ENCODE results near the gene JMJD6. TPM values are rescaled to one million over a fixed set of nuclear protein-coding genes. Genes with fewer than 3 reads are reported as not detected.

Gene JMJD6
- total and polyA plus RNA-seq, 9 of the 15 experiments (the other 6 are each of a cell fraction or from before 2014, with no cell fraction given): 2.5 to 52.3 (median 36.3) TPM

DNA sequence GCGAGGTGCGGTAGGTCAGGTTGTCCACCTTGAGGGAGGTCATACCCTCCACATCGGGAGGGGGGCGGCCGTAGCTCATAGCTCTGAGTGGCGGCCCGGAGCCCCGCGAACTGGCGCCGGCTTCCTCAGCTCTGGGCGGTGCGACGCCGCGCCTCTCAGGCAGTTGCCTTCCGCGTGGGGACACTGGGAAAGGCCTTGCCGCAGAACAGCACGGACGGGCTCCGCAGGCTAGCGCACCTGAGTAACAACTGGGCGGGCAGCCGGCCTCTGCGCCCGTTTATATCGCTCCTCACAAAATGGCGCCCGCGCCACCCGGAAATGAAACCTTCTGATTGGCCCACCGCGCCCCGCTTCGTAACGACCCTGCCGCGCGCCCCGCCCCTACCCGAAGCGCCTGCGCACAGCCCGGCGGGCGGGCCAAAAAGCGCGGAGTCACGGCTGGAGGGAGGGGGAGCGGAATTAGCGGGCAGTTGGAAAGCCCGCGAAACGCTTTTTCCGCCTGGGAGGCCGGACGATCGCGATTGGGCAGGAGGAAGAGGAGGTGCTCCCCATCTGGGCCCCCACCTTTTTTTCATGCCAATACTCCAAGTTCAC, 10.8 kb upstream of the JMJD6 start, which contains the start of gene SRSF2 (continued):
- TF ChIP-seq, protein P1, sequence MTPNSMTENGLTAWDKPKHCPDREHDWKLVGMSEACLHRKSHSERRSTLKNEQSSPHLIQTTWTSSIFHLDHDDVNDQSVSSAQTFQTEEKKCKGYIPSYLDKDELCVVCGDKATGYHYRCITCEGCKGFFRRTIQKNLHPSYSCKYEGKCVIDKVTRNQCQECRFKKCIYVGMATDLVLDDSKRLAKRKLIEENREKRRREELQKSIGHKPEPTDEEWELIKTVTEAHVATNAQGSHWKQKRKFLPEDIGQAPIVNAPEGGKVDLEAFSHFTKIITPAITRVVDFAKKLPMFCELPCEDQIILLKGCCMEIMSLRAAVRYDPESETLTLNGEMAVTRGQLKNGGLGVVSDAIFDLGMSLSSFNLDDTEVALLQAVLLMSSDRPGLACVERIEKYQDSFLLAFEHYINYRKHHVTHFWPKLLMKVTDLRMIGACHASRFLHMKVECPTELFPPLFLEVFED (CRISPR knock-in tag; conservative IDR thresholded peaks at IDR 0.05): no peak
- TF ChIP-seq, protein P2, sequence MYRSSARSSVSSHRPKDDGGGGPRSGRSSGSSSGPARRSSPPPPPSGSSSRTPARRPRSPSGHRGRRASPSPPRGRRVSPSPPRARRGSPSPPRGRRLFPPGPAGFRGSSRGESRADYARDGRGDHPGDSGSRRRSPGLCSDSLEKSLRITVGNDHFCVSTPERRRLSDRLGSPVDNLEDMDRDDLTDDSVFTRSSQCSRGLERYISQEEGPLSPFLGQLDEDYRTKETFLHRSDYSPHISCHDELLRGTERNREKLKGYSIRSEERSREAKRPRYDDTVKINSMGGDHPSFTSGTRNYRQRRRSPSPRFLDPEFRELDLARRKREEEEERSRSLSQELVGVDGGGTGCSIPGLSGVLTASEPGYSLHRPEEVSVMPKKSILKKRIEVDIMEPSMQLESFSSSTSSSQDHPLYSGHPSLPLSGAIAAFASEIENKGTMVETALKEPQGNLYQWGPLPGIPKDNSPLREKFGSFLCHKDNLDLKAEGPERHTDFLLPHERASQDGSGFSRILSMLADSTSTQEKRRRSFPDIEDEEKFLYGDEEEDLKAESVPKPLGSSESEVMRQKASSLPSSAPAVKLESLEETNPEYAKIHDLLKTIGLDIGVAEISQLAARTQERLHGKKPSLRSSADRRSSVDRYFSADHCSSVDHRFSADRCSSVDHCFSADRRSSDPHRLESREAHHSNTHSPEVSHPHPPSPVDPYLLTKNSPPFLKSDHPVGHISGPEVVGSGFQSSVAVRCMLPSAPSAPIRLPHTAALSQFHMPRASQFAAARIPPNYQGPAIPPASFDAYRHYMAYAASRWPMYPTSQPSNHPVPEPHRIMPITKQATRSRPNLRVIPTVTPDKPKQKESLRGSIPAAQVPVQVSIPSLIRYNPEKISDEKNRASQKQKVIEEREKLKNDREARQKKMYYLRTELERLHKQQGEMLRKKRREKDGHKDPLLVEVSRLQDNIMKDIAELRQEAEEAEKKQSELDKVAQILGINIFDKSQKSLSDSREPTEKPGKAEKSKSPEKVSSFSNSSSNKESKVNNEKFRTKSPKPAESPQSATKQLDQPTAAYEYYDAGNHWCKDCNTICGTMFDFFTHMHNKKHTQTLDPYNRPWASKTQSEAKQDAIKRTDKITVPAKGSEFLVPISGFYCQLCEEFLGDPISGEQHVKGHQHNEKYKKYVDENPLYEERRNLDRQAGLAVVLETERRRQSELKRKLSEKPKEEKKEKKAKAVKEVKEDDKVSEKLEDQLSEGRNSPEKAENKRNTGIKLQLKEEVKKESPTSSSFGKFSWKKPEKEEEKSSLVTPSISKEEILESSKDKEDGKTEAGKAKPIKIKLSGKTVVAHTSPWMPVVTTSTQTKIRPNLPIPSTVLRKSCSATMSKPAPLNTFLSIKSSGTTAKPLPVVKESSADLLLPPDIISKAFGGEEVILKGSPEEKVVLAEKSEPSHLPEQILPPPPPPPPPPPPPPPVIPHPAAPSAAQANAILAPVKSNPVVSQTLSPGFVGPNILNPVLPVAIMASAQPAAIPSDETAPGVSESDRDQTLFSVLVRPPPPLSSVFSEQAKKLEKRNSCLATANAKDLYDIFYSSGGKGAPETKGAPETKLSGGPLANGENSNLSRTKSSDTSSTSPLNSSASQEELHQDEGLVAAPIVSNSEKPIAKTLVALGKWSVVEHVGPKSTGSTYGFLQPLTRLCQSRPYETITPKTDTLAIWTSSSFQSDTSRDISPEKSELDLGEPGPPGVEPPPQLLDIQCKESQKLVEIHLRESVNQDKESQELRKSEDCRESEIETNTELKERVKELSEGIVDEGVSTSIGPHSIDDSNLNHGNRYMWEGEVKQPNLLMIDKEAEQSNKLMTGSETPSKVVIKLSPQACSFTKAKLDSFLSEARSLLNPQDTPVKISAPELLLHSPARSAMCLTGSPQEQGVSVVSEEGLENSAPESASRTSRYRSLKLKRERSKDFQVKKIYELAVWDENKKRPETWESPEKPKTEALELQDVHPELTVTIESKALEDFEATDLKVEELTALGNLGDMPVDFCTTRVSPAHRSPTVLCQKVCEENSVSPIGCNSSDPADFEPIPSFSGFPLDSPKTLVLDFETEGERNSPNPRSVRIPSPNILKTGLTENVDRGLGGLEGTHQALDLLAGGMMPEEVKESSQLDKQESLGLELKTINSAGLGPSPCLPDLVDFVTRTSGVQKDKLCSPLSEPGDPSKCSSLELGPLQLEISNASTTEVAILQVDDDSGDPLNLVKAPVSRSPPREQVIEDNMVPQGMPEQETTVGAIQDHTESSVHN (IDR thresholded peaks at IDR 0.05; ENCODE audit: borderline replicate concordance in 1 of 2, low read depth in 1 of 2): no peak
- TF ChIP-seq ZNF586 (CRISPR knock-in tag; conservative IDR thresholded peaks at IDR 0.05): no peak
- TF ChIP-seq, protein P3, sequence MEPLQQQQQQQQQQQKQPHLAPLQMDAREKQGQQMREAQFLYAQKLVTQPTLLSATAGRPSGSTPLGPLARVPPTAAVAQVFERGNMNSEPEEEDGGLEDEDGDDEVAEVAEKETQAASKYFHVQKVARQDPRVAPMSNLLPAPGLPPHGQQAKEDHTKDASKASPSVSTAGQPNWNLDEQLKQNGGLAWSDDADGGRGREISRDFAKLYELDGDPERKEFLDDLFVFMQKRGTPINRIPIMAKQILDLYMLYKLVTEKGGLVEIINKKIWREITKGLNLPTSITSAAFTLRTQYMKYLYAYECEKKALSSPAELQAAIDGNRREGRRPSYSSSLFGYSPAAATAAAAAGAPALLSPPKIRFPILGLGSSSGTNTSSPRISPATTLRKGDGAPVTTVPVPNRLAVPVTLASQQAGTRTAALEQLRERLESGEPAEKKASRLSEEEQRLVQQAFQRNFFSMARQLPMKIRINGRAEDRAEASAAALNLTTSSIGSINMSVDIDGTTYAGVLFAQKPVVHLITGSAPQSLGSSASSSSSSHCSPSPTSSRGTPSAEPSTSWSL (CRISPR knock-in tag; IDR thresholded peaks at IDR 0.05; ENCODE audit: borderline replicate concordance): no peak
- no peak for TF ChIP-seq XRCC5 (IDR thresholded peaks at IDR 0.05; ENCODE audit: low read depth, low read length)
- no peak for TF ChIP-seq ZKSCAN8 (CRISPR knock-in tag; IDR thresholded peaks at IDR 0.05)
- TF ChIP-seq, protein P4, sequence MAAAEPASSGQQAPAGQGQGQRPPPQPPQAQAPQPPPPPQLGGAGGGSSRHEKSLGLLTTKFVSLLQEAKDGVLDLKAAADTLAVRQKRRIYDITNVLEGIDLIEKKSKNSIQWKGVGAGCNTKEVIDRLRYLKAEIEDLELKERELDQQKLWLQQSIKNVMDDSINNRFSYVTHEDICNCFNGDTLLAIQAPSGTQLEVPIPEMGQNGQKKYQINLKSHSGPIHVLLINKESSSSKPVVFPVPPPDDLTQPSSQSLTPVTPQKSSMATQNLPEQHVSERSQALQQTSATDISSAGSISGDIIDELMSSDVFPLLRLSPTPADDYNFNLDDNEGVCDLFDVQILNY (CRISPR knock-in tag; IDR thresholded peaks at IDR 0.05): peak; percentile 85; the same call in 1 of the 2 replicates
- TF ChIP-seq GATA2 (CRISPR knock-in tag; IDR thresholded peaks at IDR 0.05): 0 out of 2 replicates have a peak, but pooled peaks have one; percentile 2
- no peak for TF ChIP-seq SMARCA4 (IDR thresholded peaks at IDR 0.05)
- peak; percentile 72; the same call in 1 of the 2 replicates for TF ChIP-seq ZNF583 (CRISPR knock-in tag; IDR thresholded peaks at IDR 0.05)
- TF ChIP-seq FOXA1 (IDR thresholded peaks at IDR 0.05; ENCODE audit: borderline replicate concordance): no peak
- TF ChIP-seq, protein P5, sequence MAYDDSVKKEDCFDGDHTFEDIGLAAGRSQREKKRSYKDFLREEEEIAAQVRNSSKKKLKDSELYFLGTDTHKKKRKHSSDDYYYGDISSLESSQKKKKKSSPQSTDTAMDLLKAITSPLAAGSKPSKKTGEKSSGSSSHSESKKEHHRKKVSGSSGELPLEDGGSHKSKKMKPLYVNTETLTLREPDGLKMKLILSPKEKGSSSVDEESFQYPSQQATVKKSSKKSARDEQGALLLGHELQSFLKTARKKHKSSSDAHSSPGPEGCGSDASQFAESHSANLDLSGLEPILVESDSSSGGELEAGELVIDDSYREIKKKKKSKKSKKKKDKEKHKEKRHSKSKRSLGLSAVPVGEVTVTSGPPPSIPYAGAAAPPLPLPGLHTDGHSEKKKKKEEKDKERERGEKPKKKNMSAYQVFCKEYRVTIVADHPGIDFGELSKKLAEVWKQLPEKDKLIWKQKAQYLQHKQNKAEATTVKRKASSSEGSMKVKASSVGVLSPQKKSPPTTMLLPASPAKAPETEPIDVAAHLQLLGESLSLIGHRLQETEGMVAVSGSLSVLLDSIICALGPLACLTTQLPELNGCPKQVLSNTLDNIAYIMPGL (CRISPR knock-in tag; IDR thresholded peaks at IDR 0.05): peak; percentile 50; the same call in 1 of the 2 replicates
- TF ChIP-seq ZNF707 (CRISPR knock-in tag; conservative IDR thresholded peaks at IDR 0.05): no peak
- no peak for TF ChIP-seq ZNF121 (CRISPR knock-in tag; conservative IDR thresholded peaks at IDR 0.05)
